HepG2 (cell line): Measurements from ENCODE around the gene ATRAID. TPM values are rescaled to one million over a fixed set of nuclear protein-coding genes. Genes with fewer than 3 reads are reported as not detected.

Source experiments
- ATAC-seq: fragments of 200-7000 bp; cut with Tn5 transposase; 3 replicates; pipeline ENCODE4 v1.9.1; 2020; ENCODE audit warnings: mild to moderate bottlenecking, moderate library complexity
- BruUV-seq: library from RNA; stranded (reverse); fragments of 400-500 nt; replicated peaks from 2 replicates; lab custom pipeline; 2021; lab: Mats Ljungman, UMichigan
- CTCF ChIA-PET: fragments of 300-600 bp; formaldehyde crosslinking; extraction: SDS; loops from one replicate; lab custom pipeline; 2021; ENCODE audit warnings: low total read pairs, inconsistent platforms, low intra/inter-chr PET ratio; lab: Yijun Ruan, JAX
- POLR2A ChIA-PET: fragments of 350-600 bp; sonication (Branson Sonifier 250); formaldehyde crosslinking; loops from one replicate; lab custom pipeline; 2020; ENCODE audit warnings: antibody characterized with exemption, inconsistent platforms; lab: Yijun Ruan, JAX
- DNase-seq: peaks from one replicate; pipeline ENCODE4 v3.0.0-alpha.2; 2015; ENCODE audit warnings: low spot score
- FAIRE-seq: peaks from 3 replicates; lab custom pipeline; 2011; peaks lifted over from hg19 to GRCh38; lab: Jason Lieb, UNC
- H2AFZ ChIP-seq: one replicate; pipeline ENCODE4 v1.6.1; 2011; ENCODE audit warnings: low read length, inconsistent platforms
- H3K27ac ChIP-seq: fragments of 300-600 bp; 3 replicates; pipeline ENCODE4 v1.8.0; 2011; ENCODE audit warnings: mixed run types, mild to moderate bottlenecking, mixed read lengths, low read length, inconsistent platforms; ENCODE audit not compliant: insufficient read depth; ENCODE audit errors: extremely low read length
- H3K27me3 ChIP-seq, 2 experiments: fragments of 200-600 bp in 1 of 2; 2 replicates in 1 of 2; 3 replicates in 1 of 2; pipeline versions ENCODE4 v1.6.0 to v1.8.0; 2011; ENCODE audit warnings: low read length in 2 of 2, mild to moderate bottlenecking in 2 of 2, moderate library complexity in 2 of 2, inconsistent platforms in 1 of 2; ENCODE audit not compliant: insufficient read depth in 2 of 2, control insufficient read depth in 1 of 2
- H3K36me3 ChIP-seq, 2 experiments: fragments of 200-600 bp in 1 of 2; replicated peaks in 1 of 2; 2 replicates in 1 of 2; 3 replicates in 1 of 2; pipeline versions ENCODE4 v1.5.1 to v1.8.0; 2011; ENCODE audit warnings: low read length in 2 of 2, inconsistent platforms in 1 of 2; ENCODE audit not compliant: insufficient read depth in 2 of 2, control insufficient read depth in 1 of 2
- H3K4me1 ChIP-seq: 2 replicates; pipeline ENCODE4 v1.5.1; 2012; ENCODE audit warnings: low read length, inconsistent platforms; ENCODE audit not compliant: insufficient read depth
- H3K4me2 ChIP-seq: 2 replicates; pipeline ENCODE4 v1.6.0; 2011; ENCODE audit warnings: low read depth, low read length, inconsistent platforms
- H3K4me3 ChIP-seq, 3 experiments: fragments of 200-600 bp in 1 of 3; sonication (generic), shearing (Covaris generic) in 1 of 3; replicated peaks in 1 of 3; 2 replicates each; pipeline ENCODE4 v1.5.1; 2011 to 2016; ENCODE audit warnings: low read length in 3 of 3, inconsistent platforms in 2 of 3, low read depth in 2 of 3, mild to moderate bottlenecking in 2 of 3, control low read depth in 1 of 3, mixed read lengths in 1 of 3; ENCODE audit not compliant: insufficient read depth in 1 of 3
- H3K79me2 ChIP-seq: one replicate; pipeline ENCODE4 v1.6.1; 2011; ENCODE audit warnings: low read length, inconsistent platforms; ENCODE audit not compliant: insufficient read depth
- H3K9ac ChIP-seq: 2 replicates; pipeline ENCODE4 v1.6.0; 2011; ENCODE audit warnings: mild to moderate bottlenecking, low read depth, low read length, inconsistent platforms; ENCODE audit not compliant: insufficient read depth
- H3K9me3 ChIP-seq: 2 replicates; pipeline ENCODE4 v1.5.1; 2012; ENCODE audit warnings: mild to moderate bottlenecking, low read length
- H4K20me1 ChIP-seq: 2 replicates; pipeline ENCODE4 v1.6.0; 2011; ENCODE audit warnings: inconsistent platforms, mild to moderate bottlenecking, low read length, moderate library complexity; ENCODE audit not compliant: insufficient read depth
- EHMT2 ChIP-seq: fragments of 200-600 bp; sonication (generic); IDR thresholded peaks from 2 replicates; pipeline ENCODE4 v1.7.0; 2017; ENCODE audit warnings: antibody characterized with exemption, low read depth, low read length, borderline replicate concordance
- HDAC2 ChIP-seq: sonication (generic); formaldehyde crosslinking; IDR thresholded peaks from 2 replicates; pipeline ENCODE4 v1.4.0; 2020; ENCODE audit warnings: missing genetic modification reagents
- MBD4 ChIP-seq: IDR thresholded peaks from 2 replicates; pipeline ENCODE4 v1.6.1; 2012; ENCODE audit warnings: low read length, inconsistent platforms, borderline replicate concordance
- PREB ChIP-seq: sonication (generic); formaldehyde crosslinking; IDR thresholded peaks from 2 replicates; pipeline ENCODE4 v1.4.0; 2020; ENCODE audit warnings: missing genetic modification reagents
- SNRNP70 ChIP-seq: fragments of 200-400 bp; formaldehyde crosslinking; IDR thresholded peaks from 2 replicates; pipeline ENCODE4 v1.6.1; 2017; ENCODE audit warnings: mild to moderate bottlenecking, low read depth, low read length, moderate library complexity
- ZFP91 ChIP-seq: sonication (generic); formaldehyde crosslinking; IDR thresholded peaks from 2 replicates; pipeline ENCODE4 v1.9.0; 2022; ENCODE audit warnings: missing genetic modification reagents, mild to moderate bottlenecking, borderline replicate concordance
- ZNF235 ChIP-seq: sonication (generic); formaldehyde crosslinking; IDR thresholded peaks from 2 replicates; pipeline ENCODE4 v1.8.1; 2023; ENCODE audit warnings: mild to moderate bottlenecking, missing genetic modification reagents, borderline replicate concordance
- ZNF510 ChIP-seq: sonication (generic); formaldehyde crosslinking; IDR thresholded peaks from 2 replicates; pipeline ENCODE4 v1.4.0; 2020; ENCODE audit warnings: low read depth, mild to moderate bottlenecking, missing genetic modification reagents
- ZNF589 ChIP-seq: sonication (generic); formaldehyde crosslinking; conservative IDR thresholded peaks from 2 replicates; pipeline ENCODE4 v1.8.0; 2022; ENCODE audit warnings: mild to moderate bottlenecking, moderate library complexity, missing genetic modification reagents
- ZNF616 ChIP-seq: sonication (generic); formaldehyde crosslinking; IDR thresholded peaks from 2 replicates; pipeline ENCODE4 v1.5.0; 2020; ENCODE audit warnings: low read depth, mild to moderate bottlenecking, missing genetic modification reagents
- ZSCAN29 ChIP-seq: sonication (generic); formaldehyde crosslinking; conservative IDR thresholded peaks from 2 replicates; pipeline ENCODE4 v1.4.0; 2020; ENCODE audit warnings: mild to moderate bottlenecking, missing genetic modification reagents
- WGBS: methylation state at CpG from one replicate; pipeline ENCODE4 v1.1.6; 2017; ENCODE audit warnings: low lambda C conversion rate; 5-methylcytosine and 5-hydroxymethylcytosine counted together
- in situ Hi-C: cut with HindIII; loops from 2 replicates; pipeline ENCODE4 v1.10.0; 2017; ENCODE audit warnings: low pct_unique_long_range_greater_than_20kb; ENCODE audit not compliant: extremely low pct_ligation_motif_present
- intact Hi-C: fragments of 100-400 bp; cut with micrococcal nuclease; formaldehyde crosslinking; loops from one replicate; pipeline ENCODE4 v1.10.0; 2022; ENCODE audit not compliant: unreplicated experiment
- polyA plus RNA-seq, 8 experiments: library from polyadenylated mRNA; depleted of rRNA in 3 of 8; stranded (reverse) in 7 of 8; unstranded in 1 of 8; fragments of >200 nt; fragmentation: Illumina TruSeq in 4 of 8; extraction: Trizol in 4 of 8; gene quantifications; 2 replicates each; pipeline versions ENCODE4 v1.2.1 to v1.2.3, GENCODE V29; 2011 to 2016; ENCODE audit warnings: low read depth in 4 of 8, missing spikeins in 1 of 8, mixed read lengths in 1 of 8; ENCODE audit not compliant: insufficient read depth in 1 of 8
- total RNA-seq, 5 experiments: library from RNA; depleted of rRNA; stranded (reverse); fragments of >200 nt; fragmentation: Illumina TruSeq; extraction: Trizol; gene quantifications; 2 replicates each; pipeline ENCODE4 v1.2.3, GENCODE V29; 2016; ENCODE audit warnings: low read depth in 1 of 5
- TF ChIP-seq, protein P1 (sequence below), 2 experiments: IDR thresholded peaks; 2 replicates each; pipeline ENCODE4 v1.6.1; 2011 to 2012; ENCODE audit warnings: low read length in 2 of 2, borderline replicate concordance in 1 of 2, low read depth in 1 of 2, mild to moderate bottlenecking in 1 of 2, moderate library complexity in 1 of 2
- TF ChIP-seq, protein P2 (sequence below): sonication (generic); formaldehyde crosslinking; IDR thresholded peaks from 2 replicates; pipeline ENCODE4 v1.5.0; 2020; ENCODE audit warnings: mild to moderate bottlenecking, missing genetic modification reagents

ATRAID gene
- total and polyA plus RNA-seq, 2 of the 13 experiments (the other 11 are each of a cell fraction or from before 2014, with no cell fraction given): 207 to 382 TPM

DNA sequence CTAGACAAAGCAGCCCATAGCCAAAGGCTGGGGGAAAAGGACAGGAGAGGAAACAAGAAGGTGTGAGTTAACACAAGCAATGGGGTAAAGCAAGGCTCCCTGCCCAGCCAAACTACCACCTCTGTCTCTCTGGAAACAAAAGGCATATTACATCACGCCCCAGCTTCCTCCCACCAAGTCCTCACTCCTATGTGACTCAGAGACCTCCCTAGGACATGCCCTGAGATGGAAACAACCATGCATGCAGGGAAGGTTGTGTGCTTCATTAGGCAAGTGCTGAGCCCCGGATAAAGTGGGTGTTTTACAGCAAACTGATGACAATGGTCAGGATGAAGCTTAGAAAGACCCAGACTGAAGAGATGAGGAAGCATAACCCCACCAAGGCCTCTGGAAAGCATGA lies 9.0 kb upstream of the ATRAID start:
- 97% methylated on average over 2 of the region's 2 CpGs for WGBS
- H3K36me3 ChIP-seq: peaks cover 57 to 76% of the 10 kb centered on the region in 2 experiments
- TF ChIP-seq HDAC2: no peak
- no peak for TF ChIP-seq ZNF616
- TF ChIP-seq ZNF235 (CRISPR knock-in tag): no peak
- TF ChIP-seq, protein P1, sequence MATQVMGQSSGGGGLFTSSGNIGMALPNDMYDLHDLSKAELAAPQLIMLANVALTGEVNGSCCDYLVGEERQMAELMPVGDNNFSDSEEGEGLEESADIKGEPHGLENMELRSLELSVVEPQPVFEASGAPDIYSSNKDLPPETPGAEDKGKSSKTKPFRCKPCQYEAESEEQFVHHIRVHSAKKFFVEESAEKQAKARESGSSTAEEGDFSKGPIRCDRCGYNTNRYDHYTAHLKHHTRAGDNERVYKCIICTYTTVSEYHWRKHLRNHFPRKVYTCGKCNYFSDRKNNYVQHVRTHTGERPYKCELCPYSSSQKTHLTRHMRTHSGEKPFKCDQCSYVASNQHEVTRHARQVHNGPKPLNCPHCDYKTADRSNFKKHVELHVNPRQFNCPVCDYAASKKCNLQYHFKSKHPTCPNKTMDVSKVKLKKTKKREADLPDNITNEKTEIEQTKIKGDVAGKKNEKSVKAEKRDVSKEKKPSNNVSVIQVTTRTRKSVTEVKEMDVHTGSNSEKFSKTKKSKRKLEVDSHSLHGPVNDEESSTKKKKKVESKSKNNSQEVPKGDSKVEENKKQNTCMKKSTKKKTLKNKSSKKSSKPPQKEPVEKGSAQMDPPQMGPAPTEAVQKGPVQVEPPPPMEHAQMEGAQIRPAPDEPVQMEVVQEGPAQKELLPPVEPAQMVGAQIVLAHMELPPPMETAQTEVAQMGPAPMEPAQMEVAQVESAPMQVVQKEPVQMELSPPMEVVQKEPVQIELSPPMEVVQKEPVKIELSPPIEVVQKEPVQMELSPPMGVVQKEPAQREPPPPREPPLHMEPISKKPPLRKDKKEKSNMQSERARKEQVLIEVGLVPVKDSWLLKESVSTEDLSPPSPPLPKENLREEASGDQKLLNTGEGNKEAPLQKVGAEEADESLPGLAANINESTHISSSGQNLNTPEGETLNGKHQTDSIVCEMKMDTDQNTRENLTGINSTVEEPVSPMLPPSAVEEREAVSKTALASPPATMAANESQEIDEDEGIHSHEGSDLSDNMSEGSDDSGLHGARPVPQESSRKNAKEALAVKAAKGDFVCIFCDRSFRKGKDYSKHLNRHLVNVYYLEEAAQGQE (IDR thresholded peaks at IDR 0.05; ENCODE audit: borderline replicate concordance in 1 of 2, low read depth in 1 of 2, low read length in 2 of 2): no peak
- no peak for TF ChIP-seq EHMT2
- TF ChIP-seq ZSCAN29 (CRISPR knock-in tag): no peak
- TF ChIP-seq ZNF589 (CRISPR knock-in tag): no peak
- TF ChIP-seq SNRNP70: no peak
- TF ChIP-seq ZNF510 (CRISPR knock-in tag): no peak
- TF ChIP-seq ZFP91 (CRISPR knock-in tag): no peak
- TF ChIP-seq MBD4: no peak
- no peak for TF ChIP-seq PREB (CRISPR knock-in tag)
- TF ChIP-seq, protein P2, sequence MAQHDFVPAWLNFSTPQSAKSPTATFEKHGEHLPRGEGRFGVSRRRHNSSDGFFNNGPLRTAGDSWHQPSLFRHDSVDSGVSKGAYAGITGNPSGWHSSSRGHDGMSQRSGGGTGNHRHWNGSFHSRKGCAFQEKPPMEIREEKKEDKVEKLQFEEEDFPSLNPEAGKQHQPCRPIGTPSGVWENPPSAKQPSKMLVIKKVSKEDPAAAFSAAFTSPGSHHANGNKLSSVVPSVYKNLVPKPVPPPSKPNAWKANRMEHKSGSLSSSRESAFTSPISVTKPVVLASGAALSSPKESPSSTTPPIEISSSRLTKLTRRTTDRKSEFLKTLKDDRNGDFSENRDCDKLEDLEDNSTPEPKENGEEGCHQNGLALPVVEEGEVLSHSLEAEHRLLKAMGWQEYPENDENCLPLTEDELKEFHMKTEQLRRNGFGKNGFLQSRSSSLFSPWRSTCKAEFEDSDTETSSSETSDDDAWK: no peak

More for the DNA sequence above, 9.0 kb upstream of the ATRAID start:
- no peaks in the 10 kb centered on the region for H3K27me3 ChIP-seq
- no TSS peak for BruUV-seq
- ChIA-PET CTCF (interaction anchor here (1.2 kb wide), 1 partner anchor 11 kb away, joined by 4 read pairs; no protein-coding TSS in a partner anchor), POLR2A (interaction anchor here (1.2 to 1.9 kb wide), 3 partner anchors 8 to 107 kb away, joined by 4 to 6 read pairs (median 5); partner anchors contain the start of genes ATRAID and SLC5A6)
- in situ Hi-C loops: no loop called here
- intact Hi-C loops: no loop called here
- no peak for DNase-seq
- no peaks in the 10 kb centered on the region for H3K9me3 ChIP-seq
- peaks cover 2% of the 10 kb centered on the region for H3K79me2 ChIP-seq
- peaks cover 16% of the 10 kb centered on the region for H3K4me1 ChIP-seq
- no peak overlapping the region for H3K27ac ChIP-seq
- H3K9ac ChIP-seq: no peak overlapping the region
- H2AFZ ChIP-seq: no peak overlapping the region
- H3K4me2 ChIP-seq: no peak overlapping the region
- H3K4me3 ChIP-seq: no peak overlapping the region
- no peaks in the 10 kb centered on the region for H4K20me1 ChIP-seq
- ATAC-seq: no peak
- FAIRE-seq: no peak
